Measurements from ENCODE around the gene WDFY3.

DNA sequence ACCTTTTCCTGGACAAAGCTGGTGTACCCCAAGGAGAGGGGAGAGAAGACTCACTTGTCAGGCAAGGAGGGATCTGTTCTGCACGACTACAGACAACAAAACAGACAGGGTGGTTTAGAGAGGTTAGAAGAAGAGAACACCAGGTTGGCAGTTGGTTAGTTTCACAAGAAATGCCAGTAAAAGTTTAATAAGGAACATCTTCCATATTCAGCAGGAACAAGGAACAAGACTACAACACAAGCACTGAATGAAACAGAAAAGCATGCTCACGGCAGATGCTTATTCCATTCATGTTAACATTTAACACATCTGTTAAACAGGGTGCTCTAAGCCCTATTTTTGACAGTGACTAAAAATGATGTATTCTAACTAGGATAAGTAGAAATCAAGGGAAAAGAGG, 158.2 kb downstream of the WDFY3 start:
- no peak for TF ChIP-seq EZH2 (IDR thresholded peaks at IDR 0.05; ENCODE audit: borderline replicate concordance, insufficient read depth, low read depth, low read length, poor library complexity, severe bottlenecking)
- TF ChIP-seq, protein P1, sequence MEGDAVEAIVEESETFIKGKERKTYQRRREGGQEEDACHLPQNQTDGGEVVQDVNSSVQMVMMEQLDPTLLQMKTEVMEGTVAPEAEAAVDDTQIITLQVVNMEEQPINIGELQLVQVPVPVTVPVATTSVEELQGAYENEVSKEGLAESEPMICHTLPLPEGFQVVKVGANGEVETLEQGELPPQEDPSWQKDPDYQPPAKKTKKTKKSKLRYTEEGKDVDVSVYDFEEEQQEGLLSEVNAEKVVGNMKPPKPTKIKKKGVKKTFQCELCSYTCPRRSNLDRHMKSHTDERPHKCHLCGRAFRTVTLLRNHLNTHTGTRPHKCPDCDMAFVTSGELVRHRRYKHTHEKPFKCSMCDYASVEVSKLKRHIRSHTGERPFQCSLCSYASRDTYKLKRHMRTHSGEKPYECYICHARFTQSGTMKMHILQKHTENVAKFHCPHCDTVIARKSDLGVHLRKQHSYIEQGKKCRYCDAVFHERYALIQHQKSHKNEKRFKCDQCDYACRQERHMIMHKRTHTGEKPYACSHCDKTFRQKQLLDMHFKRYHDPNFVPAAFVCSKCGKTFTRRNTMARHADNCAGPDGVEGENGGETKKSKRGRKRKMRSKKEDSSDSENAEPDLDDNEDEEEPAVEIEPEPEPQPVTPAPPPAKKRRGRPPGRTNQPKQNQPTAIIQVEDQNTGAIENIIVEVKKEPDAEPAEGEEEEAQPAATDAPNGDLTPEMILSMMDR (IDR thresholded peaks at IDR 0.05): no peak

Data from B cell (primary cell).